SK-N-SH (cell line): ENCODE results near the gene TCEAL9.

Experiments
- EP300 ChIP-seq, 2 experiments: IDR thresholded peaks; 2 replicates each; pipeline versions ENCODE4 v1.4.0 to v1.6.1; 2012; ENCODE audit warnings: borderline replicate concordance in 1 of 2, low read depth in 1 of 2, low read length in 1 of 2
- EZH2phosphoT487 ChIP-seq: fragments of 200-600 bp; sonication (generic); IDR thresholded peaks from 2 replicates; pipeline ENCODE4 v1.6.1; 2017; ENCODE audit warnings: low read depth, mixed run types, mild to moderate bottlenecking, antibody characterized with exemption, moderate library complexity, borderline replicate concordance
- FOXJ3 ChIP-seq: sonication (generic); formaldehyde crosslinking; IDR thresholded peaks from 2 replicates; pipeline ENCODE4 v1.5.1; 2020; ENCODE audit warnings: mild to moderate bottlenecking, missing genetic modification reagents
- GATA2 ChIP-seq: sonication (generic); formaldehyde crosslinking; IDR thresholded peaks from 2 replicates; pipeline ENCODE4 v1.5.0; 2020; ENCODE audit warnings: mild to moderate bottlenecking, missing genetic modification reagents
- PBX3 ChIP-seq: IDR thresholded peaks from 2 replicates; pipeline ENCODE4; 2012
- POLR2AphosphoS5 ChIP-seq: IDR thresholded peaks from 2 replicates; pipeline ENCODE4 v1.6.1; 2012; ENCODE audit warnings: low read depth, low read length
- RAD21 ChIP-seq: IDR thresholded peaks from 2 replicates; pipeline ENCODE4 v1.6.1; 2012; ENCODE audit warnings: mild to moderate bottlenecking, low read length
- RCOR1 ChIP-seq: fragments of 150-350 bp; IDR thresholded peaks from 2 replicates; pipeline ENCODE4 v1.6.1; 2017; ENCODE audit warnings: antibody characterized with exemption, low read length
- RXRA ChIP-seq: IDR thresholded peaks from 2 replicates; pipeline ENCODE4 v1.4.0; 2012; ENCODE audit warnings: low read depth, mild to moderate bottlenecking, borderline replicate concordance
- SIN3A ChIP-seq: IDR thresholded peaks from 2 replicates; pipeline ENCODE4 v1.6.1; 2012; ENCODE audit warnings: low read depth, mild to moderate bottlenecking, low read length, moderate library complexity, borderline replicate concordance
- TAF1 ChIP-seq: IDR thresholded peaks from 2 replicates; pipeline ENCODE4 v1.6.1; 2012; ENCODE audit warnings: low read depth, mild to moderate bottlenecking, low read length, moderate library complexity, borderline replicate concordance
- TF ChIP-seq, protein P1 (sequence below): fragments of 200-600 bp; sonication (generic); IDR thresholded peaks from 2 replicates; pipeline ENCODE4 v1.6.1; 2017; ENCODE audit warnings: antibody characterized with exemption, mild to moderate bottlenecking, moderate library complexity
- TF ChIP-seq, protein P2 (sequence below): IDR thresholded peaks from 2 replicates; pipeline ENCODE4 v1.6.1; 2012; ENCODE audit warnings: mild to moderate bottlenecking, low read depth, low read length, moderate library complexity
- TF ChIP-seq, protein P3 (sequence below): IDR thresholded peaks from 2 replicates; pipeline ENCODE4 v1.4.0; 2012; ENCODE audit warnings: low read depth

GRCh38 chrX:103406256-103406655 lies 50.0 kb downstream of the TCEAL9 start:
- no peak for TF ChIP-seq POLR2AphosphoS5
- no peak for TF ChIP-seq FOXJ3 (CRISPR knock-in tag)
- TF ChIP-seq TAF1, result no peak
- TF ChIP-seq RXRA, result no peak
- no peak for TF ChIP-seq RAD21
- TF ChIP-seq, protein P1, sequence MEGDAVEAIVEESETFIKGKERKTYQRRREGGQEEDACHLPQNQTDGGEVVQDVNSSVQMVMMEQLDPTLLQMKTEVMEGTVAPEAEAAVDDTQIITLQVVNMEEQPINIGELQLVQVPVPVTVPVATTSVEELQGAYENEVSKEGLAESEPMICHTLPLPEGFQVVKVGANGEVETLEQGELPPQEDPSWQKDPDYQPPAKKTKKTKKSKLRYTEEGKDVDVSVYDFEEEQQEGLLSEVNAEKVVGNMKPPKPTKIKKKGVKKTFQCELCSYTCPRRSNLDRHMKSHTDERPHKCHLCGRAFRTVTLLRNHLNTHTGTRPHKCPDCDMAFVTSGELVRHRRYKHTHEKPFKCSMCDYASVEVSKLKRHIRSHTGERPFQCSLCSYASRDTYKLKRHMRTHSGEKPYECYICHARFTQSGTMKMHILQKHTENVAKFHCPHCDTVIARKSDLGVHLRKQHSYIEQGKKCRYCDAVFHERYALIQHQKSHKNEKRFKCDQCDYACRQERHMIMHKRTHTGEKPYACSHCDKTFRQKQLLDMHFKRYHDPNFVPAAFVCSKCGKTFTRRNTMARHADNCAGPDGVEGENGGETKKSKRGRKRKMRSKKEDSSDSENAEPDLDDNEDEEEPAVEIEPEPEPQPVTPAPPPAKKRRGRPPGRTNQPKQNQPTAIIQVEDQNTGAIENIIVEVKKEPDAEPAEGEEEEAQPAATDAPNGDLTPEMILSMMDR, result no peak
- TF ChIP-seq PBX3, result no peak
- TF ChIP-seq, protein P2, sequence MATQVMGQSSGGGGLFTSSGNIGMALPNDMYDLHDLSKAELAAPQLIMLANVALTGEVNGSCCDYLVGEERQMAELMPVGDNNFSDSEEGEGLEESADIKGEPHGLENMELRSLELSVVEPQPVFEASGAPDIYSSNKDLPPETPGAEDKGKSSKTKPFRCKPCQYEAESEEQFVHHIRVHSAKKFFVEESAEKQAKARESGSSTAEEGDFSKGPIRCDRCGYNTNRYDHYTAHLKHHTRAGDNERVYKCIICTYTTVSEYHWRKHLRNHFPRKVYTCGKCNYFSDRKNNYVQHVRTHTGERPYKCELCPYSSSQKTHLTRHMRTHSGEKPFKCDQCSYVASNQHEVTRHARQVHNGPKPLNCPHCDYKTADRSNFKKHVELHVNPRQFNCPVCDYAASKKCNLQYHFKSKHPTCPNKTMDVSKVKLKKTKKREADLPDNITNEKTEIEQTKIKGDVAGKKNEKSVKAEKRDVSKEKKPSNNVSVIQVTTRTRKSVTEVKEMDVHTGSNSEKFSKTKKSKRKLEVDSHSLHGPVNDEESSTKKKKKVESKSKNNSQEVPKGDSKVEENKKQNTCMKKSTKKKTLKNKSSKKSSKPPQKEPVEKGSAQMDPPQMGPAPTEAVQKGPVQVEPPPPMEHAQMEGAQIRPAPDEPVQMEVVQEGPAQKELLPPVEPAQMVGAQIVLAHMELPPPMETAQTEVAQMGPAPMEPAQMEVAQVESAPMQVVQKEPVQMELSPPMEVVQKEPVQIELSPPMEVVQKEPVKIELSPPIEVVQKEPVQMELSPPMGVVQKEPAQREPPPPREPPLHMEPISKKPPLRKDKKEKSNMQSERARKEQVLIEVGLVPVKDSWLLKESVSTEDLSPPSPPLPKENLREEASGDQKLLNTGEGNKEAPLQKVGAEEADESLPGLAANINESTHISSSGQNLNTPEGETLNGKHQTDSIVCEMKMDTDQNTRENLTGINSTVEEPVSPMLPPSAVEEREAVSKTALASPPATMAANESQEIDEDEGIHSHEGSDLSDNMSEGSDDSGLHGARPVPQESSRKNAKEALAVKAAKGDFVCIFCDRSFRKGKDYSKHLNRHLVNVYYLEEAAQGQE, result no peak
- TF ChIP-seq, protein P3, sequence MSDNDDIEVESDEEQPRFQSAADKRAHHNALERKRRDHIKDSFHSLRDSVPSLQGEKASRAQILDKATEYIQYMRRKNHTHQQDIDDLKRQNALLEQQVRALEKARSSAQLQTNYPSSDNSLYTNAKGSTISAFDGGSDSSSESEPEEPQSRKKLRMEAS, result no peak
- TF ChIP-seq EZH2phosphoT487, result no peak
- no peak for TF ChIP-seq RCOR1
- TF ChIP-seq EP300 (IDR thresholded peaks at IDR 0.05; ENCODE audit: borderline replicate concordance in 1 of 2, low read depth in 1 of 2, low read length in 1 of 2), result no peak
- TF ChIP-seq SIN3A, result no peak
- no peak for TF ChIP-seq GATA2 (CRISPR knock-in tag)
